H54 (cell line): ENCODE measurements around the gene ITPRIP.

Source experiments
- DNase-seq: peaks from one replicate; pipeline ENCODE4 v3.0.0; 2011; ENCODE audit warnings: low spot score, mixed read lengths; ENCODE audit not compliant: insufficient read length
- FAIRE-seq: peaks from 3 replicates; lab custom pipeline; 2011; peaks lifted over from hg19 to GRCh38; lab: Jason Lieb, UNC
- POLR2A ChIP-seq: IDR thresholded peaks from 2 replicates; pipeline ENCODE4 v1.6.1; 2011; ENCODE audit warnings: low read depth, mild to moderate bottlenecking, low read length

ITPRIP gene

DNA sequence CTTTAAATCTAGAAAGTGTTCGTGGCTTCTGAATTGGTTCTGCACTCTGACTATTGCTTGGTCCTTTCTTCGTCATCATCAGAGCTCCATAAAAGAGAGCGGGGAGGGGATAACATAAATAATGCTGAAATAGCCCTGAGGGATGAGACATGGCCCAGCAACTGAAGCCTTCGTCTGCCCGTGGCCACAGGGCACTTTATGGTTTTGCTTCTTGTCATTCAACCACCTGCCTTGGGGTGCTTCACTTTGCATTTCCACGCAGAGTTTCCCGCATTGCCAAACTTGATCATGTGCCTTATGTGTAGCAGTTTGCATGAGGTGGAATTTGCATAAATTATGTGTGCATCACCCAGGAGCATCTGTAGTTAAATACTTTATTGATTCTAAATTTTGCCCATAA is 53.4 kb downstream of the ITPRIP start:
- DNase-seq, result no peak
- TF ChIP-seq POLR2A, result no peak
- FAIRE-seq, result no peak

DNA sequence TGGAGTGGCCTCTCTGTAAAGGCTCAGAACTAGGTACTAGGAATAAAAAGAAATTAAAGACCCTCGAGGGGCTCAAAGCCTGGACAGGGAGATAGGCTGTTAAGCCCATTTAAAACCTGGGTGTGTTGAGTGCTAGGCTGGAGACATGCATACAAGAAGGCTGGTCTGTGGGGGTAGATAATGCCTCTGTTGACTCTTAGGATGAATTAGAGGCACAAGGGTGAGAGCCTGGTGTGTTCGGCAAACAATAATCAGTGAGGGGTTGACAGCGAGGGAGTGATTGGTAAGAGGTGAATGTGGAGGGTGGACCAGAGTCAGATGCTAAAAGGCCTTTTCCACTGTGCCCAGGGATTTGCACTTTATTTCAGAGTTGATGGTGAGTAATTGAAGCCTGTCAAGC is 56.6 kb downstream of the ITPRIP start:
- no peak for DNase-seq
- FAIRE-seq, result no peak
- TF ChIP-seq POLR2A, result no peak

DNA sequence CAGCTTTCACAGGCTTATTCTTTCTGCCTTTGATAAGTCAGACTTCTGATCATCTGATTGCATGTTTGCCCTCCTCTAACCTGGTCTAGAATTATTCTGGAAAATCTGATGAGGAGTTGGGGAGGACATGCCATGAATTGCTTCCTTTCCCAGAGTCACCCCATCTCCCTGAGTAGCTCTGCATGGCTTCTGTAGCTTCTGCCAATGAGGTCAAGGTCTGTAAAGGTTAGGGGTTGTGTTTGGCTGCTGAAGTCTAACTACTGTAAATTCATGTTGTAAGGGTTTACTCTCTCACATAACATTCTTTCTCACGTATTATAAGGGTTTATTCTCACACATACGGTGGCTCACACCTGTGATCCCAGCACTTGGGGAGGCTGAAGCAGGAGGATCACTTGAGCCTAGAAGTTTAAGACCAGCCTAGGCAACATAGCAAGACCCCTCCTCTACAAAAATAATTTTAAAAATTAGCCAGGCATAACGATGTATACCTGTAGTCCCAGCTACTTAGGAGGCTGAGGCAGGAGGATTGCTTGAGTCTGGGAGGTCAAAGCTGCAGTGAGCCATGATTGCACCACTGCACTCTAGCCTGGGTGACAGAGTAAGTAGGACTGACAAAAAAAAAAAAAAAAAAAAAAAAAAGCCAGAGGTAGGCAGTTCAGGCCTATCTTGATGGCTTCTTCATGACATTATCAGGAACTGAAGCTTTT is 58.6 kb downstream of the ITPRIP start:
- no peak for FAIRE-seq
- no peak for DNase-seq
- TF ChIP-seq POLR2A, result no peak

DNA sequence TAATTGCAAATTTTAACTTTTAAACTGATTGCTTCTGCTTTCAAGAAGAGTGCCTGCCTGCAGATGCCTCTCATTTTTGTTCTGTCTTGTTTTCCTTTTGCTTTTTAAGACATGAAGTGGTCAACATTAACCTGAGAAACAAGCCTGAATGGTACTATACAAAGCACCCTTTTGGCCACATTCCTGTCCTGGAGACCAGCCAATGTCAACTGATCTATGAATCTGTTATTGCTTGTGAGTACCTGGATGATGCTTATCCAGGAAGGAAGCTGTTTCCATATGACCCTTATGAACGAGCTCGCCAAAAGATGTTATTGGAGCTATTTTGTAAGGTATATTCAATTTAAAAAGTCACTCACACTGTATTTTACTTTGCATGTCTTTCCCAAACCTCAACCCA is 60.5 kb downstream of the ITPRIP start:
- DNase-seq (no peak), FAIRE-seq (no peak)
- no peak for TF ChIP-seq POLR2A

DNA sequence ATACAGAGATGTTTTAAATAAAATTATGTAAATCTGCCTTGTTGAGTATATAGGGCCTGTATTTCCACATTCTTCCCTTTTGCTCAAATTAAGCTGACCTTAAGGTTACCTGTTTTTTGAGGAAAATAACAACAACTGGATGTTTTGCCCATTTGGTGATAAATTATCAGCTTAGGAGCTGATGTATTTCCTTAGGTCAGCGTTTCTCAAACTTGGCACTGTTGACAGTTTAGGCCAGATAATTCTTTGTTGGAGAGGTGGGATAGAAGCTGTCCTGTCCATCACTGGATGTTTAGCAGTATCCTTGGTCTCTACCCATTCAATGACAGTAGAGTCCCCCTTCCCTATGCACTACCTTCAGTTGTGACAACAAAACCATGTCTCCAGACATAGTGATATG is 62.1 kb downstream of the ITPRIP start:
- no peak for FAIRE-seq

DNA sequence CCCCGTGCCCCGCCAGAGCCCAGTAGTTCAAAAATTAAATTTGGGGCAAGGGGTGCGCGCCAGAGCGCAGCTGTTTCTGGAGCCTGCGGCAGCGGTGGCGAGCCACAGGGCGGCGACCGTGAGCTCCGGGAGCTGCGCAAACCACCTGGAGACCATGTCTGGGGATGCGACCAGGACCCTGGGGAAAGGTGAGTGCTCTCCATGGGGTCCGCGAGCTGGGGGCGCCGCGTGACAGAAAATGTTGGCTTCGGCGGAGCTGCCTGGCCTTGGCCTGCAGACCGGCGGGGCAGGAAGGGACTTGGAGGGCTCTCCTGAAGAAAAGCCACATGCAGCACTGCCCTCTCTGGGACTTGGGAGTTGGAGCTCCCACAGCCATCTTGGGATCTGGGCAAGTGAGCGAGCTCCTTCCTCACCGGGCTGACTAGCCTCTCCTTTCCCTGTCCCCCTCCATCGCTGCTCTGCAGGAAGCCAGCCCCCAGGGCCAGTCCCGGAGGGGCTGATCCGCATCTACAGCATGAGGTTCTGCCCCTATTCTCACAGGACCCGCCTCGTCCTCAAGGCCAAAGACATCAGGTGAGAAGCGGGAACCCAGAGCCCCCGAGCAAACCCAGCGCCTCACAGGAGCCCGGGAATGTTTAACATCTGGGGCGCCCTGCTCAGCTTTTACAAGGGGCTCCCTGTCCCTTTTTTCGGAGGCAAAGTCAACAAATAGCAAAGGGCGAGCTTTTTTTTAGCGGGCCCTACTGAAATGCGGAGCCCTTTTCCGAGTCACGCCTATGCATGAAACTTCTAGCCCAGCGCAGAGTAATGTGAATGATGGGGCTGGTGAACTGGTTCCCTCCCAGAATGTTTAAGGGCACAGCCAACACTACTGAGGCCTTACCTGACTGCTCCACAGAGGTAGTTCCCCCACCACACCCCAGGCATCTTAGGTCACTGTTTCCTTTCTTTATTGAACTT is 63.2 kb downstream of the ITPRIP start:
- TF ChIP-seq POLR2A, result no peak
- FAIRE-seq (no peak), DNase-seq (peak; percentile 45)

More for the DNA sequence above, 62.1 kb downstream of the ITPRIP start:
- no peak for TF ChIP-seq POLR2A
- DNase-seq, result no peak

DNA sequence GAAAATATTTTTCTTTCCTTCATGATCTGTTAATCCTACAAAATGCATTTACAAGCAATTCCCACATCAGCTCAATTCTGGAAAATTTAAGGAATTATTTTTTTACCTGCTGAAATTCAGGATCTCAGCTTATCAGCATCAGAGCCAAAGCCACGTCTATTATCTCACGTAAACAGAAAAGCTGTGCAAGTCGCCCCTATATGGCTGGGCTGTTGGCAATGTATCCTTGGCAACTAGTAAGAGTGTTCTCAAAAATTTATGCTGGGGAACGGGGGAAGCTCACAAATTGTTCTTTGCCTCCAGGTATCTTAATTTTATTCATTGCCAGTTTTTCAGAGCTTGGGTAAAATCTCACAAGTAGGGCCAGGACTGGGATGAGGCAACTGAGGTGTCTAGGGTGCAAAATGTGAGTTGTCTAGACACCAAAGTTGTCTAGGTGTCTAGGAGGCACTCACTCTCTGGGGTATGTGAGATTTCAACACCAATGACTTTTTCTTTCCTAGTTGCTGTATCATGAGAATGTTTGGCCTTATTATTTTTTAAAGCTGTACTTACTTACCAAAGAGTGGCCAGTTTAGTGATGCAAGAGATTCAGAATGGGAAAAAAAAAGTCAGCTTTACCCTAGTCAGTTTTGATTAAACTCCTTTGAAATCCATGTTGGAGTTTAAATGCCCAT is 64.2 kb downstream of the ITPRIP start:
- no peak for TF ChIP-seq POLR2A
- DNase-seq, result no peak
- FAIRE-seq, result no peak

DNA sequence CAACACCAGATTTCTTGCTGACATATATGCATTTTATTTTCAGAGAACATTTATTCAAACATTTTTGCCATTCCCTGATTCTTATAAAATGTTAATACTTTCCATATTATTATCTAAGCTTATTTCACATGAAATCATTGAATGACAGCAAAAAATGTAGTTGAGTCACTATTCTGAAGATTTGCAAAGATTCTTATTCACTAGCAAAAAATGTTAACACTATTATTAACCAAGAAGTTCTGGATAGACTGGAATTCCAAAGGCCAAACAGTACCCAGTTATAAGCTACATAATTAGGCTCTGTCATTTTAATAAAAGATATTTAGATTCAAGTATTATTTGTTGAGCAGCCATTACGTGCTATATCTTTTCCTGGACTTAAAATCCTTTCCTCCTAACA is 65.0 kb downstream of the ITPRIP start:
- FAIRE-seq (no peak), DNase-seq (no peak)
- TF ChIP-seq POLR2A, result no peak

DNA sequence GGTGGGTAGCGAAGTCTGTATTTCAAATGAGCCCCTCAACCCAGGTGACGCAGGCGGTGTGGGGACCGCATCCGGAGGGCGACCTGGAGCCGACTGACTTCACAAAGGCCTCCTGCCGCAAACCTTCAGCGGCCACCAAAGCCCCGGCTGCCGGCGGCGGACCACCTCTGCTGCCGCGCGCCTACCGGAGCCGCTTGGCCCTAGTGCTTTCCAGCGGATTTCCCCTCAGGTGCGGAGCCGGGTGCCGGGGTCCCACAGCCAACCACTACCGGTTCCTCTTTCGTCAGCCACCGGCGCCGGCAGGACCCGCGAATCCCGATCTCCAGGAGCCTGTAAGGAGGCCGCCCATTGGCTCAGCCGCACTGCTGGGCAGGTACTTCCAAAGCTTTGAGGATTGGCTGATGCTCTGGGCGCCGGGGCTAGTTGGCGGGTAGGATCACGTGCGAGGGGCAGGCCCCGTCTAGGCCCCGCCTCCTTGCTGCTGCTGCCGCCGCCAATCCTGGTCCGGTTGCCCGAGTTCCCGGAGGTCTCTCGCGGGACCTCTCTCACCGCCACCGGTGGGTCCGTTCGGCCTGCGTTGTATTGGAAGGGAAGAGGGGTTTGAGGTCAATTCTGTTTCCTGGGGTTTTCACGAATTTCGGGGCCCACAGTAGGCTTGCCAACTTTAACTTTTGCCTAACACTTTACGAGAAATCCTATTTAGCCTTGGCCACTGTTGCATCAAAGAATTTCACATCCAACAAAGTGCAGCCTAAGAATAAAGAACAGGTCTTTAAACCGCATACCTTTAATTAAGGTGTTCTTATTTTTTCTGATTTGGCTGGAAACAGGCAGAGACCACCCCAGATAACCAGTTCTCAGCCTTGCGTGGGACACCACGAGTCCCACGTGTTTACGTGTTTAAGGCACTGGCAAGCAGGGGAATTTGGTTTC is 69.3 kb downstream of the ITPRIP start, which contains the start of gene GSTO2:
GSTO2 (plus strand) TSS at position 472 of the 933 bp plus-strand sequence. CDS start 5,732 bp downstream, outside the sequence.
- DNase-seq, result peak; percentile 99
- peak; percentile 80 for TF ChIP-seq POLR2A
- FAIRE-seq, result peak; percentile 99

DNA sequence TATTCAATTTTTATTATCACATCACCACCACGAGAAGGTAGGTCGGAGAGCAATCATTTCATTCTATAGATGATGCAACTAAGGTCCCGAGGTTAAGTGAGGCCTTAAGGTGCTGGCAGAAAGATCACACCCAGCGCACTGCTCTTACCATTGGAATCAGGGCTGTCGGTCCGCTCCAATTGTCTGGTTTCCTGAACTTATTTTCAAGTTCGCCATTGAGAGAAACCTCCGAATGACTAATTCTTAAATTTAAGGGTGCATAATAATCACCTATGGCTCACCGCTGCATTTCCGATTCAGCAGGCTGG is 69.9 kb downstream of the ITPRIP start:
- no peak for DNase-seq
- TF ChIP-seq POLR2A, result no peak
- FAIRE-seq, result peak; percentile 78

DNA sequence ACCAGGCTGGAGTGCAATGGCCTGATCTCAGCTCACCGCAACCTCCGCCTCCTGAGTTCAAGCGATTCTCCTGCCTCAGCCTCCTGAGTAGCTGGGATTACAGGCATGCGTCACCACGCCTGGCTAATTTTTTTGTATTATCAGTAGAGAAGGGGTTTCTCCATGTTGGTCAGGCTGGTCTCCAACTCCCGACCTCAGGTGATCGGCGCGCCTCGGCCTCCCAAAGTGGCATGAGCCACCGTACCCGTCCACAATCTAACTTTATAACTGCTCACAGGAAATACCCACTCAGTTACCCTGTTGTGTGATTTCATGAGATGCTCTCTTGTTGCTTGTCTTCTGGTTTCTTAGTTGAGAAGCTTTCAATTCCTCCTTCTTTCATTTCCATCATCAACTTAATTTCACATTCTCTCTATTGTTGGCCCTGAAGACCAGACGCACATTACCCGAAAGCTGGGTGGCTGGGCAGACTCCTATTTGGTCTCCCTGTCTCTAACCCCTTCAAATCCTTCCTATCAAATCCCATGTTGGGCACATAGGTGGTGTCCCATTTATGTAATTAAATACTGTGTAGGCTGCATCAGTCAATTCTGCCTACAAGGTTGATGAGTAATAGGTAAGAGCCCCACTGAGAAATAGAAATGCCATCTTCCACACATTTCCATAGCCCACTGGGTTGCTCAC is 70.4 kb downstream of the ITPRIP start:
- no peak for DNase-seq
- FAIRE-seq, result peak; percentile 23
- TF ChIP-seq POLR2A, result no peak

DNA sequence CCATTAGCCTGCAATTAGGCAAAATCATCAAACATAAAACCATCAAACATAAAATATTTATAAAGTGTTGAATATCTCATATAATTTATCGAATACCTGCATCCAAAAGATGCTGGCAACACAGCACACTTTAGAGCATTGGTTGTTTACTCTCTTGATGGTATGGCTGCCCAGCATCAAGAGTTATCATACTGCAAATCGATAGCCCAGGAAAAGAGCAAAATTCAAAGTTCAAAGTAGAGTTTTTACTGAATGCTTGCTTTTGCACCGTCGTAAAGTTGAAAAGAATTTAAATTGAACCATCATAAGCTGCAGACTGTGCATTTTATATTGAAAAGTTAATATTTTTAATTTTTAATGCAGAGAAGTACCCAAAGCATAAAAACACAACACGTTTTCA is 73.5 kb downstream of the ITPRIP start:
- no peak for FAIRE-seq
- TF ChIP-seq POLR2A, result no peak
- no peak for DNase-seq
